GM19238 (cell line): Measurements from ENCODE around the gene CLTCL1.
"Not testable (repeated sequence)": the region's sequence is repeated elsewhere in the genome, so short reads cannot be mapped to it uniquely, and the experiment has no call there.

ENCODE experiments used
- DNase-seq: peaks from one replicate; pipeline ENCODE4 v3.0.0; 2011; ENCODE audit warnings: low spot score; ENCODE audit not compliant: insufficient read length

The CLTCL1 gene

DNA sequence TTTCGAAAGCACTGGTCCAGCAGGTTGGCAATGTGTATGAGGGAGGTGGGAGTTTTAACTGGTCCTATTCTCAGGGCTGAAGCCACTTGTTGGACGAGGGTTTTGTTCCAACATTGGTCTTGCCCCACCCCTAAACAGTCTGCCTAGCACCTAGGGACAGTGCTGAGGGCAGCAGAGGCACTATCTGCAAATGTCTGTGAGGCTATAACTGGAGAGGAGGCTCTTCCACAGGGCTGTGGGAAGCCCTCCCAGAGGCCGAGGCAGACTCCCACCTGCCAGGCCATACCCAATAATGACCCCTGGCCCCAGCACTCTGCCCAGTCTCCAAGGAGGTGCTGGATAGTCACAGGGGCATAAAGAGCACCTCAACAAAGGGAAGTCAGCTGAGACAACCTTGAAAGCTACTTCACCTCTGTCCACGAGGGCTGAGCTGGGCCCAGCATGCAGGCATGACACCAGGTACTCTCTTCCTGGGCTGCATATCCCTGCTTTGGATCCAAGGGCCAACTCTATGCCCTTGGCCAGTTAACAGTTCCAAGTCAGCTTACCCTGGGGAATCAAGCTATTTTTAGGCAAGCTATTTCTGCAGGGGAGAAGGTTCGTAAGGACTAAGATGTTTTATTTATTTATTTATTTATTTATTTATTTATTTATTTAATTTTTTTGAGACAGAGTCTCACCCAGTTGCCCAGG, 72.8 kb downstream of the CLTCL1 start:
- DNase-seq = no peak

DNA sequence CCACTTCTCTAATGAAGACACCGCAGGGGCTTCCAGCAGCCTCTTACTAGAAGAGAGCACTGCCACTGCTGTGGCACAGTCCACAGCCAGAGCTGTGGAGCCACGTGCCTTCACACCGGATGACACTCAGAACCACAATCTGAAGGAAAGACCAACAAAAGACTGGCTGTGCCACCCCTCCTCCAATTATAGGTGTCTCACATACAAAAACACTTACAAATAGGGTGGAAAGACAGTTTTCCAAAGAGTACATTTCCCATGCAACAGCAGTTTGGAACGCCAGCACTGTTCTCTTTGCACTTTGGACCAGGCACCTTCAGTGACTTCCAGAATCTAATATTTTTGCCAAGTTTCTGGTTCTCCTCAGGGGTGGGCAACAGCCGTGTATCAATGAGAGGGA, 74.9 kb downstream of the CLTCL1 start:
- no peak for DNase-seq

DNA sequence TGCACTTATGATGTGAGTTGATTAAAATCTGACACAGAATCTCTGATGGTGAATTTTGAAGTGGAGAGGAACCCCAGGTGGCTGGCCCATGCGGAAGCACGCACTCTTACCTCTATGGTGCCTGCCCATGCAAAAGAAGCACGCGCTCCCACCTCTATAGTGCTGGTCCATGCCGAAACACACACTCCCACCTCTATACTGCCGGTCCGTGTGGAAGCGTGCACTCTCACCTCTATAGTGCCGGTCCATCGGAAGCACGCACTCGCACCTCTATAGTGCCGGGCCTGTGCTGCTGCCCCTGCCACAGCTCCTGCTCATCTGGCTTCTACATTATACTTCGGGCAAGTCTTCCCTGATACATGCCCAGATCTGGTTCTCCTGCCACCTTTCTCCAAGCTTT, 76.2 kb downstream of the CLTCL1 start:
- no peak for DNase-seq

DNA sequence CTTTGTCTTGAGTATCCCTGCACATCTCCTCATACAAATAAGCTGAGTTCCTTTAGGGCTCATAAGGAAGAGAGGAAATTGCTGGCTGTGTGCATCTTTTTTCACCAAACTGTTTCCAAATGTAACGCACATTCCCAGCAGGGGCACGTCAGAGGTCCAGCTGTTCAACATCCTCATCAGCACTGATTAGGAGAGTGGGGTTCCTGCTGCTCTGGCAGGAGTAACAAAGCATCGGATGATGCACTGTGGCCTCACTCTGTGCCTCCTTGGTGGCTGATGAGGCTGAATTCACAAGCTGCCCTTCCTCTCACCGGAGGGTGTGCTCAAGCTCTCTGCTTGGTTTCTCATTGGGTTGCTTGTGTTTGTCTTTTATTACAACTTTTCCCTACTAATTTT, 77.4 kb downstream of the CLTCL1 start:
- DNase-seq = no peak

DNA sequence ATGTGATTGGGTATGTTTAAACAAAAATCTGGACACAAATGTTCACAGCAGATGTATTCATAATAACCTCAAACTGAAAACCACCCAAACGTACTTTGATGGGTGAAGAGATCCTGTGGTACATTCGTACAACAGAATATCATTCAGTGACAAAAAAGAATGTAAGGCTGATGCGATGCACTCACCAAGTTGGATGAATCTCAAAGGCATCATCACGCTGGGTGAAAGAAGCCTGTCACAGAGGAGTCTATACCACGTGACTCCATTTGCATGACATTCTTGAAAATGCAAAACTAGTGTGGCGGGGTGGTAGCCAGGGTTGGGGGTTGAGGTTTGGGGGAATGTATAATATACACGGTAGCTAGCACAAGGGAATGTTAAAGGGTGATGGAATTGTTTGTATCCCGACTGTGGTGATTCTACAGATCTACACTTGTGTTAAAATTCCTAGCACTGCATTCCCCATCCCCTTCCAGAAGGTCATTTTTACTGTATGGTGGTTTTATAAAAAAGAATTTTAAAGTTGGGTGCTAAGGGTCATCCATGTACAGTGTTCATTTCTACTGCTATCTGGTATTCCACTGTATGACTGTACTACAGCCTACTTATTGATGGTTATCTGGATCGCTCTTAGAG, 78.0 kb downstream of the CLTCL1 start:
- DNase-seq = no peak

DNA sequence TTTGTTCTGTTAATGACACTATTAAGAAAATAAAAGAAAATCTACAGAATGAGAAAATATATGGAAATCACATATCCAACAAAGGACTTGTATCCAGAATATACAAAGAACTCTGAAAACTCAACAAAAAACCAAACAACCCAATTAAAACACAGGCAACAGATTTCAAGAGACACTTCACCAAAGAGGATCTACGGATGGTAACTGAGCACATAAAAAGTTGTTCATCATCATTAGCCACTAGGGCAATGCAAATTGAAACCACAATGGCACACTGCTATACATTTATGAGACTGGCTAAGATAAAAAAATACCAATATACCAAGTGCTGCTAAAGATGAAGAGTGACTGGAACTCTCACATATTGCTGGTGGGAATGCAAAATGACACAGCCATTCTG, 78.5 kb downstream of the CLTCL1 start:
- DNase-seq = no peak

DNA sequence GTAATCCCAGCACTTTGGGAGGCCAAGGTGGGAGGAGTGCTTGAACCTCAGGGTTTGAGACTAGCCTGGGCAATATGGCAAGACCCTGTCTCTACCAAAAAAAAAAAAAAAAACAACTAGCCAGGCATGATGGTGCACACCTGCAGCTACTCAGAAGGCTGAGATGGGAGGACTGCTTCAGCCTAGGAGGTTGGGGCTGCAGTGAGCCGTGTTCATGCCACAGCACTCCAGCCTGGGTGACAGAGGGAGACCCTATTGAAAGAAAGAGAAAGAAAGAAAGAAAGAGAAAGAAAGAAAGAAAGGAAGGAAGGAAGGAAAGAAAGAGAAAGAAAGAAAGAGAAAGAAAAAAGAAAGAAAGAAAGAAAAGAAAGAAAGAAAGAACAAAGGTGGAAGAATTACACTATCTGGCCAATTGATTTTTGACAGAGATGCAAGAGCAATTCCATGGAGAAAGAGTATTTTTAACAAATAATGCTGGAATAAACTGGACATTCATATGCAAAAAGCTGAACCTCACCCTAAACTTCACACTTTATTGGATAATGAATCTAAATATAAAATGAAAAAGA, 79.1 kb downstream of the CLTCL1 start:
- DNase-seq = no peak

DNA sequence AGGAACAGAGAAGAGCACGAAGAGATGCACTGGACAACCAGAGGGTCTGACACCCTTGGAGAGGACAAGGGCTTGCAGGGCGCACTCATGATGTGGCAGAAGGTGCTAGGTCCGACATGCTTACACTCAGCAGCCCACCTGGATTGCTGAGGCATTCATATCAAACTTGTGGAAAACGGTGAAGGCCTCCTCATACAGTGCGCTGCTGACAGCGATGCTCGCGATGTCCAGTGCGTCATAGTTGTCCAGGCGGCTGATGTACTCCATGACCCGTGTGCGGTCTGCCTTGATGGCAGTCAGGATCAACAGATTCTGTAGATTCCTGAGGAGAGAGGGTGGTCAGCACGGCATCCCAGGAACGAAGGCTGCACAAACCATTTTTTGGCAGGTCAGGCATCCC, 81.3 kb downstream of the CLTCL1 start:
- no peak for DNase-seq

DNA sequence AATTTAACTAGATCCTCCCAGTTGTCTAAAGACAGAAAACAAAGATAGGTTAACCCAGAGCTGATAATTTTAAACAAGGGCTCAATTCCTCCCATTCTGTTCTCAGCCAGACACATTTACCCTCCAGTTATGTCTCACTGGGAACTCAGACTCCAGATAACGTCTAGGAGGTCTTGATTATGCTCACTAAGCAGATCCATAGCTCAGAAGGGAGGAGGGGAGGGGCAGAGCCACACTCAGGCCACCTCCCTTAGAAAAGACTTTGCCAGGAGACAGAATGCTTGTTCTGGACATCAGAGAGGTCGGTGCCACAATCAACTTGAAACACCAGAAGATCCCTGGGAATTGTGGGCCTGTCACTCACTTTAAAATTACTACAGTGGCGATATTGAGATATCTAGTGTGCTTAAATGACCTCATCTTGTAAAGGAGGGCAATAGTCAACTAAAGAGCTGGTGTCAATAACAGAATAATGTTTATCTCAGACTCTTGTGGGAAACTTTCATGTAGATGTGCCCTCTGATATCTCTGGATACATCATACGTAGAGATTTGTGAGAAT, 83.2 kb downstream of the CLTCL1 start:
- DNase-seq = no peak

DNA sequence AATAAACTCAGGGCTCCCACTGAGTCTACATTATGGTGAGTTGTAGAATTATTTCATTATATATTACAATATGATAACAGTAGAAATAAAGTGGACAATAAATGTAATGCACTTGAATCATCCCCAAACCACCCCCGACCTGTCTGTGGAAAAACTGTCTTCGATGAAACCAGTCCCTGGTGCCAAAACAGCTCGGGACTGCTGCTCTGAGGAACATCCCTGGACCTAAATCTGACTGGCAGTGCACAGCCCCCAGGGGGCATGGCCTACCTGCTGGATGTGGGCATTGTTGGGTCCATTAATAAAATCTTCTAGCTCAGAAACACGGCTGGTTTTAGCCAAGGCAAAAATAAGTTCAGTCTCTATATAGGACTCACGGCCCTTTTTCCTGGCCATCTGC, 83.6 kb downstream of the CLTCL1 start:
- no peak for DNase-seq

DNA sequence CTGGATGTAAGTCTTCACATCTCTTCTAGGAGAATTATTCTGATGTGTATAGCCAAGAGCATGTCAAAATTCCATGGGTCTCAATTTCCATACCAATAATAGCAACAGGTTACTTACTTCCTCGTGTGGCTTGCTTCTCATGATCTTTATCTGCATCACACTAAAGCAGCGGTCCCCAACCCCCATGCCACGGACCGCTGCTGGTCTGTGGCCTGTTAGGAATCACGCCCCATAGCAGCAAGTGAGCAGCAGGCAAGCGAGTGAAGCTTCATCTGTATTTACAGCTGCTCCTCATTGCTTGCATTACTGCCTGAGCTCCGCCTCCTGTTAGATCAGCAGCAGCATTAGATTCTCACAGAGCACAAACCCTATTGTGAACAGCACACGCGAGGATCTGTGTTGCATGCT, 84.1 kb downstream of the CLTCL1 start:
- no peak for DNase-seq

DNA sequence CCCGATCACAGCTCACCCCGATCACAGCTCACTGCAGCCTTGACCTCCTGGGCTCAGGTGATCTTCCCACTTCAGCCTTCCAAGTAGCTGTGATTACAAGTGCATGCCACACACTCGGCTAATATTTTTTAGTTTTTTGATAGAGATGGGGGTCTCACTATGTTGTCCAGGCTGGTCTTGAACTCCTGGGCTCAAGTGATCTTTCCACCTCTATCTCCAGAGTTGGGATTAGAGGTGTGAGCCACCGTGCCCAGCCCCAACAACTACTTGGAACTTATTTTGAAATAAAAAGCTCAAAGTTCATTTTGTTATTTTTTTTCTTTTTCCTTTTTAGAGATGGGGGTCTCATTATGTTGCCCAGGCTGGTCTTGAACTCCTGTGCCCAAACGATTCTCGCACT, 85.2 kb downstream of the CLTCL1 start:
- no peak for DNase-seq

DNA sequence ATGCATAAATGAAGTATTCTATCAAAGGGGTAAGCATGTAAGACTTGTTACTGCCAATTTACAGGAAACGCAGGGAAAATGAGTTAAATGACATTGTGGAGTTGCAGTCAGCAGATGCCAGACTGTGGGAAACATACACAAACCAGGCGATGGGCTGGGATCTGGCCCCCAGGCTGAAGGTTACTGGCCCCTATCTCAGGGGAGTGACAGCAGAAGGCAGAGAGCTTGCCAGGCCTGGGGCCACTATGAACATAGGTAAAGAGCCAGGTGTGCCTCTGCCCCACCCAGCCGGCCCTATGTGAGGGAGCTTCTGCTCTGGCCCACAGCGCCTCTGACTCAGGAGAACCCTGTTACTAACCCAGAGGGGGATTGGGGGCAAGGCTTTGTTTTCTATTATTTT, 86.9 kb downstream of the CLTCL1 start:
- no peak for DNase-seq

DNA sequence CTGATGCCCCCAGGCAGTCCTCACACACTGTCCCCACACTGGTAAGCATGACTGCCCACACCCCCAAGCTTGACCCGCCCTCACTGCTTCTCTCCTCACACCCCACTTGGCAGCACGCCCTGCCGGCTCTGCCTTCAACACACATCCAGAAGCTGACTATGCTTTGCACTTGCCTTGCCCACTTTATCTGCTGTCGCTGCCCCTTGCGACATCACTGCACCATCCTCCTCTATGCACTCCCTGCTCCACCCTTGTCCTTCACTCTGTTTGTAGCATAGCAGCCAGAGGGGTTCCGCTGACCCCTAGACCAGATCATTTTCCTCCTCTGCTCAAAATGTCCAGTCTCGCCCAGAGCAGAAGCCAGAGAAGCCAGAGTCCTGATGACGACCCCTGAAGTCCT, 87.7 kb downstream of the CLTCL1 start:
- DNase-seq = no peak

DNA sequence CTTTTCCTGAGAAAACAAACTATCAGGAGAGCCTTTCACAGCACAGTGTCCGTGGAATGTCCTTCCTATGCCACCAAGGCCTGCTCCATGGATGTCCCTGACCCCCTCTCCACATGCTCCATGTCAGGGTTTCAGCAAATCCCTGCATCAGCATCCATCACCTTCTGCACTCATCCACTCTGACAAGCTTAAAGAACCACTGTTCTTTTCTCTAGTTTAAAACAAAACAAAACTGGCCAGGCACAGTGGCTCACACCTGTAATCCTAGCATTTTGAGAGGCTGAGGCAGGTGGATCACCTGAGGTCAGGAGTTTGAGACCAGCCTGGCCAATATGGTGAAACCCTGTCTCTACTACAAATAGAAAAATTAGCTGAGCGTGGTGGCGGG, 88.7 kb downstream of the CLTCL1 start:
- not testable (repeated sequence) for DNase-seq

DNA sequence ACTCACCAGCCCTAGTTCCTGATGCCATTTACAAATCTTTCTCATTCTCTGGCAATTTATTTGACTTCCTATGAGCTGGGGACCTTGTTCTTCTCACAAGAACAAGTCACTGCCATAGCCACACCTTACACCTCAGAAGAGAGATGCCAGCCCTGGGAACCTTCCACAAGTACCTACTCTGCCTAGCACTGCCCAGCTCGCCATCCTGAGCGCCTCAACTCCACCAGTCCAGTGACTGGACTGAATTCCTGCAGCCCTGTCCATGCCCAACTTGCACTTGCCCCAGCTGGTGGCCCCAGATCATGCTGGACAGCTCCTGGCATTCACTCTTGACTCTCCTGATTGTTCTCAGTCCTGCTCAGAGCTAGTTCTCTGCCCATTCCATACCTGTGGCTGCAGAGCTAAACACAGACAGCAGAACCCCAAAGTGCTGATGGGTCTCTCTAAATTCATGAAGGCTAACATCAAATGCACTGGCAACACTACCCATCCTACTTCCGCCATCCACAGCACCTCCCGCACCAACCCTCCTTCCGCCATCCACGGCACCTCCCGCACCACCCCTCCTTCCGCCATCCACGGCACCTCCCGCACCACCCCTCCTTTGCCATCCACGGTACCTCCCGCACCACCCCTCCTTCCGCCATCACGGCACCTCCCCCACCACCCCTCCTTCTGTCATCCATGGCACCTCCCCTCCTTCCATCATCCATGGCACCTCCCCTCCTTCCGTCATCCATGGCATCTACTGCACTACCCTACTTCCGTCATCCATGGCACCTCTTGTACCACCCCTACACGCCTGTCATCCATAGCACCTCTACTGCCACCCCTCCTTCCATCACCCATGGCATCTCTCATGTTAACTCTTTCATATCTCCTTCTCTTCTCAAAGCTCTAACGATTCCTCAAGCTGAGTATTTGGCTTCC, 89.4 kb downstream of the CLTCL1 start:
- no peak for DNase-seq

DNA sequence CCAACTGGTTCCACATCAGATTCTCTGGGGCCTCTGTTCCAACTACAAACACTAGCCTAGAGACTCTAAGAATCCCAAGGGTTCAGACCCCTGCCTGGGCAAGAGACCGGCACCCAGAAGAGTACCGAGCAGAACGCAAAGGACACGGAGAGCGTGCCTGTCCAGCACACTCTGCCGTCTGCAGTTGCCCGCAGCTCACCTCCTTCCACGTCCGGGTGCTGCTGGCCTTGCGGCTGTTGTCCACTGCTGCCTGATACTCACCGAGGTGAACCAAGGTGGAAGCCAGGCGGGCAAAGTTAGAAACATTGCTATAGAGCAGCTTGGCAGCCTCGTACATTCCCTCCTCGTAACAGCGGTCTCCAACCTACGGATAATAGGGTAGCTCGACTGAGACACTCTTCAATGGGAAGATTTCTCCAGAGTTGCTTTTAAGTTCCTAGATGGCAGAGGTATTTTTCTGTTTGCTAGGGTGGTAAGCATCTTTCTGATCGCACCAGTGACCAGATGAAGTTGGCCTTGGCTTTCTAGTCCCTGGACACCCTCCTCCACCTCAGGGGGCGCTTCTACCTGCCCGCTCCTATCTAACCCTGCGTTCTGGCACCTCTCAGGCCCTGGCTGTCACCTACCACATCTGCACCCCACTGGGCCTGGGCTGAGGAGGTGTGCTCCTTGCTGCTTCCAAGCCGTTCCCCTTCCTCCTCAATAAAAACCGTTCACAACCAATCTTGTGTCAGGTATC, 90.2 kb downstream of the CLTCL1 start:
- DNase-seq = no peak

DNA sequence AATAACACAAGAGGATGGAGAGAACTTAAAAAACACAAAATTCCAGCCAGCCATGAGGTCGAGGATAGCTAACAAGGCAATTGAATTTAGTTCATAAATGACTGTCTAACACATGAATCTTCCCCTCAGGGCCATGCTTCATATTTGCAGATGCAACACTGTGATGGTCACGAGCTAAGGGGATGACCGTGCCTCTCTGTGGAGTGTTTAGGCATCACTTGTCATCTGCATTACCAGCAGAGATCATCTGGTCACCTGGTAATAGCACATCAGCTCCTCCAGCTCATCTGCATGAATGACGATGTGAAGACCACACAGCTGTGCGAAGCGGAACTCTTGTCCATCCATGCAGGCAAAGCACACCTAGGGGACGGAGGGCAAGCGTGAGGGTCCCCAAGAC, 92.0 kb downstream of the CLTCL1 start:
- DNase-seq = no peak

DNA sequence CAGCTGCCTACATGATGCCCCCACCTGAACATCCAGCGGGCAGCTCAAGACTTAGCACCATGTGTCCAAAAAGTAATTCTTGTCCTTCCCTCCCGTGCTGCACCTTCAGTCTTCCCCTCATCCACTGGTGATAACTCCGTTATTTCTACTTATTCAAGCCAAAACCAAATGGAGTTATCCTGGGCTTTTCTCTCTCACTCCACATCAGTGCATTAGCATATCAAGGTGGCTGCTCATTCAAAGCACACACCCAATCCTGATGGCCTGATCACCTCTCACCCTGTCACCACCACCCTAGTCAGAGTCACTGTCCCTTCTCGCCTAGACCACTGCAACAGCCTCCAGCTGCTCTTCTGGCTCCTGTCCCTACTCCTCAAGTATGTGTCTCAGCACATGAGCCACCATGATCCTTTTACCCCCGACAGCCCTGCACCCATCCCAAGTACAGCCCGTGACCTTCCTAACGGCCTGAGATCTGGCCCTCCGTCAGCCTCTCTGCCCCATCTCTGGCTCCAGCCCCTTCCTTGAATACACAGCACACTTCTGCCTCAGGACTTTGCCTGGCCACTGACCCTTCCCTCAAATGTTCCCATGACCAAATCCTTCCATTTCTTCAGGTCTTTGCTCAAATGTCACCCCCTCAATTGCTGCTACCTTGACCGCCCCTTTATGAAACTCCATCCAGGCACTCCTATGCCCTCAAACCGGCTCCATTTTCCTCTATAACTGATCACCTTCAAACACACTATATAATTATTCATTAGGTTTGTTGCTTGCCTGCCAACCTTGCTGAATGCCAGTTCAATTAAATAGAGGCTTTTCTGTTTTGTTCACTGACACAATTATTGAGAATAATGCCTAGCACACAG, 93.3 kb downstream of the CLTCL1 start:
- DNase-seq = no peak
